DOHH2 (cell line): Measurements from ENCODE around the gene SLC7A4.

ENCODE experiments used
- EZH2phosphoT487 ChIP-seq: fragments of 200-600 bp; sonication (generic); IDR thresholded peaks from 2 replicates; pipeline ENCODE4 v1.6.1; 2017; ENCODE audit warnings: borderline replicate concordance, mild to moderate bottlenecking, antibody characterized with exemption, low read length, moderate library complexity, mixed read lengths
- TF ChIP-seq, protein P1 (sequence below): fragments of 200-600 bp; sonication (generic); IDR thresholded peaks from one replicate; pipeline ENCODE4 v1.5.1; 2014; ENCODE audit warnings: antibody characterized with exemption, mild to moderate bottlenecking, low read depth, low read length; ENCODE audit not compliant: poor library complexity, severe bottlenecking

DNA sequence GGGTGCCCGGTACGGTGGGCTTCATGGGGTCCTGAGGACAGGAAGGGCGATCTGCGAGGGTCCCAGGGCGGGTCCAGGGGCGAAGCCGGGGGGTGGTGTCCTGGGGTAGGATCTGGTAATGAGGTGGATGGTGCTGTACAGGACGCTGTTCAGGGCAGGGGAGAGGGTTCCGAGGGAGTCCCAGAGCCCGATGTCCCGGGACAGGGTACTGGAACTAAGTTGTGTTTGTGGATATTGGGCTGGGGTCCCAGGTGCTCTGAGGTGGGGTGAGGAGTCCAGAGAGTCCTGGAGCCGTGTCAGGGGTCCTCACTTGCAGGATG is 49.8 kb downstream of the SLC7A4 start:
- TF ChIP-seq, protein P1, sequence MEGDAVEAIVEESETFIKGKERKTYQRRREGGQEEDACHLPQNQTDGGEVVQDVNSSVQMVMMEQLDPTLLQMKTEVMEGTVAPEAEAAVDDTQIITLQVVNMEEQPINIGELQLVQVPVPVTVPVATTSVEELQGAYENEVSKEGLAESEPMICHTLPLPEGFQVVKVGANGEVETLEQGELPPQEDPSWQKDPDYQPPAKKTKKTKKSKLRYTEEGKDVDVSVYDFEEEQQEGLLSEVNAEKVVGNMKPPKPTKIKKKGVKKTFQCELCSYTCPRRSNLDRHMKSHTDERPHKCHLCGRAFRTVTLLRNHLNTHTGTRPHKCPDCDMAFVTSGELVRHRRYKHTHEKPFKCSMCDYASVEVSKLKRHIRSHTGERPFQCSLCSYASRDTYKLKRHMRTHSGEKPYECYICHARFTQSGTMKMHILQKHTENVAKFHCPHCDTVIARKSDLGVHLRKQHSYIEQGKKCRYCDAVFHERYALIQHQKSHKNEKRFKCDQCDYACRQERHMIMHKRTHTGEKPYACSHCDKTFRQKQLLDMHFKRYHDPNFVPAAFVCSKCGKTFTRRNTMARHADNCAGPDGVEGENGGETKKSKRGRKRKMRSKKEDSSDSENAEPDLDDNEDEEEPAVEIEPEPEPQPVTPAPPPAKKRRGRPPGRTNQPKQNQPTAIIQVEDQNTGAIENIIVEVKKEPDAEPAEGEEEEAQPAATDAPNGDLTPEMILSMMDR: no peak
- no peak for TF ChIP-seq EZH2phosphoT487
